NB4 (cell line): Measurements from ENCODE around the gene PAM16.

ENCODE experiments used
- DNase-seq: peaks from one replicate; pipeline ENCODE4 v3.0.0; 2010; ENCODE audit warnings: low read depth
- H3K4me3 ChIP-seq: one replicate; pipeline ENCODE4 v1.5.1; 2011; ENCODE audit warnings: mild to moderate bottlenecking, low read depth, low read length, moderate library complexity
- MYC ChIP-seq: IDR thresholded peaks from 2 replicates; pipeline ENCODE4 v1.6.1; 2011; ENCODE audit warnings: low read depth, low read length
- POLR2A ChIP-seq: IDR thresholded peaks from 2 replicates; pipeline ENCODE4 v1.6.1; 2011; ENCODE audit warnings: mild to moderate bottlenecking; ENCODE audit not compliant: insufficient read length; ENCODE audit errors: extremely low read depth
- TF ChIP-seq, protein P1 (sequence below): IDR thresholded peaks from one replicate; pipeline ENCODE4 v1.5.1; 2012; ENCODE audit warnings: low read depth, low read length
- TF ChIP-seq, protein P2 (sequence below): IDR thresholded peaks from 2 replicates; pipeline ENCODE4 v1.6.1; 2011; ENCODE audit warnings: low read depth, low read length

PAM16 gene

DNA sequence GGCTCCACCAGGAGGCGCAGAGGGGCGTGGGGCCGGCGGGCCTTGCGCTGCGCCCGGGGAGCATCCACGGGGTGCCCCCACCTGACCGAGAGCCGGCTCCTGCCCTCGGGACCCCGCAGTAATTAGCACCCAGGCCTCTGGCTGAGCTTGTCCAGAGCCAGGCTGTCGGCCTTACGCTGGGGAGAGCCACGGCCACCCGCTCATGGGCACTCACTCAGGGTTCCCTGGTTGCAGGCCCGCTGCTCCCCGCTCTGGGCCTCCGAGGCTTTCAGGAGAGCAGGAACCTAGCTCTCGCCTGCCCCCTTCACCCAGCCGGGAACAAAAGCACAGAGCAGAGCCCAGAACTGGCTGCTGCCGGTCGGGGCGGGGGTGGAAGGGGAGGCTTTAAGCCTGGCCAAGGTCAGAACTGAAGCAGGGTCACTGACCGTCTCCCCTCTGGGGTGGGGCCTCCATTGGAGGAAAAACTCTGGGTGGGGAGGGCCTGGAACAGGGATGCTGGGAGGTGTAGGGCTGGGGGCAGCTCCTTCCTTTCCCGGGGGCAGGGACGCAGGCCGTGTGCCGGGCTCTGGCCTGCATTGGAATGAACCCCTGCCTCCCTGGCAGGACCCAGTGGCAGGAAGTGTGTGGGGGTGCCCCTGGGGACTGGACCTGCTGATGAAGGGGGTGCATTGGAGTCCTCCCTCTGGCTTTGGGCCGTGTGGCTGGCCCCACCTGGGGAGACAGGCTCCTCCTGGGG, 22.9 kb downstream of the PAM16 start:
- H3K4me3 ChIP-seq = no peak overlapping the region
- DNase-seq = peak; percentile 88
- TF ChIP-seq, protein P1, sequence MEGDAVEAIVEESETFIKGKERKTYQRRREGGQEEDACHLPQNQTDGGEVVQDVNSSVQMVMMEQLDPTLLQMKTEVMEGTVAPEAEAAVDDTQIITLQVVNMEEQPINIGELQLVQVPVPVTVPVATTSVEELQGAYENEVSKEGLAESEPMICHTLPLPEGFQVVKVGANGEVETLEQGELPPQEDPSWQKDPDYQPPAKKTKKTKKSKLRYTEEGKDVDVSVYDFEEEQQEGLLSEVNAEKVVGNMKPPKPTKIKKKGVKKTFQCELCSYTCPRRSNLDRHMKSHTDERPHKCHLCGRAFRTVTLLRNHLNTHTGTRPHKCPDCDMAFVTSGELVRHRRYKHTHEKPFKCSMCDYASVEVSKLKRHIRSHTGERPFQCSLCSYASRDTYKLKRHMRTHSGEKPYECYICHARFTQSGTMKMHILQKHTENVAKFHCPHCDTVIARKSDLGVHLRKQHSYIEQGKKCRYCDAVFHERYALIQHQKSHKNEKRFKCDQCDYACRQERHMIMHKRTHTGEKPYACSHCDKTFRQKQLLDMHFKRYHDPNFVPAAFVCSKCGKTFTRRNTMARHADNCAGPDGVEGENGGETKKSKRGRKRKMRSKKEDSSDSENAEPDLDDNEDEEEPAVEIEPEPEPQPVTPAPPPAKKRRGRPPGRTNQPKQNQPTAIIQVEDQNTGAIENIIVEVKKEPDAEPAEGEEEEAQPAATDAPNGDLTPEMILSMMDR = peak; percentile 53
- TF ChIP-seq POLR2A (peak; percentile 13), MYC (0 out of 2 replicates have a peak, but pooled peaks have one; percentile 20)
- TF ChIP-seq, protein P2, sequence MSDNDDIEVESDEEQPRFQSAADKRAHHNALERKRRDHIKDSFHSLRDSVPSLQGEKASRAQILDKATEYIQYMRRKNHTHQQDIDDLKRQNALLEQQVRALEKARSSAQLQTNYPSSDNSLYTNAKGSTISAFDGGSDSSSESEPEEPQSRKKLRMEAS = peak; percentile 10; the same call in 1 of the 2 replicates

DNA sequence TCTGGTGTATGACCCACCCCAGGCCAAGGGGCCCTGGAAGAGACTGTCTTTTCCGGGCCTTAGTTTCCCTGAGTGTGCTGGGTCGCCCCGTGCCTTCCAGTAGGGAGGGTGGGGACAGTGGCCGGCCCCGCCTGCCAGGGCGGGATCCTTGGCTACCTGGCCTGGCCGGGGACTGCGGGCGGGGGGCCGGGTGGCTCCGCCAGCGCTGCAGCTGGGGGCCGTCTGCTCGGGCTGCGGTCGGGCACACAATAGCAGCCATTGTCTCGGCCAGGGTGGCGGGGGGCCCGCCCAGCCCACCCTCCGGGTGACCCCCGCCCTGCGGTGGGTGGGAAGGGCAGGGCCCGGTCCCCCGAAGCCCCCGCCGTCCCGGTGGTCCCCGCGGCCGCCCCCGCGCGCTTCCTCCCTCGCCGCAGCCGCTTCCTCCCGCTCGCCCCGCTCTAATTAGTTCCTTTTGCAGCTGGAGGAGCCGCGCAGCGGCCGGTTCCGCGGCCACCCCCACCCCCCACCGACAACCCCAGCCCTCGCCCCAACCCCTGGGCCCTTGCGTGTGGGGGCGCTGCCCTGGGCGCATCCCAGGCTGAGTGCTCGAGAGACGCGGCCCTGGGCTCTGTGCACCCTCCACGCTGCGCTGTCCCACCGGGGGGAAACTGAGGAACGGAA, 23.6 kb downstream of the PAM16 start:
- H3K4me3 ChIP-seq = no peak overlapping the region
- no peak for TF ChIP-seq POLR2A
- TF ChIP-seq, protein P1 = no peak
- no peak for TF ChIP-seq MYC
- TF ChIP-seq, protein P2 = no peak
- DNase-seq = peak; percentile 64

DNA sequence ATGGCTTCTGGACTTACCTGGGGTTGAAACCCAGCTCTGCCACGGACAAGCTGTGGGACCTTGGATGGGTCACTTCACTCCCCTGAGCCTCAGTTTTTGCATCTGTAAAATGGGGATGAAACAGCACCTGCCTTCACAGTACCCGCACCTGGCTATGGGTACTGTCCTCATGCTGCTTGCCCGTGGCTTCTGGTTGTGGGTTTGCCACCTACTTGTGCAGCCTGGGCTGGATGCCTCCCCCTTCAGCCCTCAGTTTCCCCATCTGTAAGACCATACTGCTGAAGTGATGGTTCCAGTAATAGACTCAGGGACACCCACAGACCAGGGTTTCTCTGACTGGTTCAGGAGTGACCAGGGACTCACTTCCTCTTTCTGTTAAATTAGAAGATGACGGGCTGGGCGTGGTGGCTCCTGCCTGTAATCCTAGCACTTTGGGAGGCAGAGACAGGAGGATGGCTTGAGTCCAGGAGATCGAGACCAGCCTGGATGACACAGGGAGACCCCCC, 25.8 kb downstream of the PAM16 start:
- TF ChIP-seq, protein P2 = no peak
- TF ChIP-seq MYC (no peak), POLR2A (no peak)
- TF ChIP-seq, protein P1 = no peak
- DNase-seq = peak; percentile 67
- no peak overlapping the region for H3K4me3 ChIP-seq

DNA sequence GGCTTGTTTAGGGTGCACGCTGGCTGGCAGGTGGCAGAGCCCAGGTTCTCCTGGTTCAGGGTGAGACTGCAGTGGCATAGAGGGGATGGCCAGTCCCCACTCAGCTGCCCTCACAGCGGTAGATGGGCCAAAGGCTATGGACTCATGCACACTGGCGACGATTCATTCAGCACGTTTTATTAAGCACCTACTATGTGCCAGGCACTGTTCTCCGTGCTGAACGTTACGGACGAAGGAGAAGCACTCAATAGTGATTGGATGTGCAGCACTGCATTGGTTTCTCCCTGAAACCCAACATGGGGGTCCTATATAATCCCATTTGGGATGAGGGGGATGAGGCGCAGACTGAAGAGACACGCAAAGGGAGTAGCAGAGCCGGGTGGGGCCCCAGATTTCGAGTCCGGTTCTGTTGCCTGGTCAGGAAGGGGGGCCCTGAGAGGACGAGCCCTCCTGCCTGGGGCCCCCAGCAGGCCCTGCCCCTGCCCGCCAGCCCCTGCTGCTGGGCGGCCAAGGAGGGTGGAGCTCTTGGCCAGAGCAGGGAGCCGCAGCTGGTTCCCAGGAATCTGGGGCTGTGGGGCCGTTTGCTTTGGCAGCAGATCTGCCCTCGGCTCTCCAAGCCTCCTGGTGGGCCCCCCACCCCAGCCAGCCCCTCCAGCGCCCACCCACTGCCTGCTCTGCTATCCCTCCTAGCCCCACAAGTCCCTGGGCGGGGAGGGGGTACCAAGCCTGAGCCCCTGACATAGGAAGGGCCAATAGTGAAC, 26.4 kb downstream of the PAM16 start:
- H3K4me3 ChIP-seq = no peak overlapping the region
- DNase-seq = no peak
- TF ChIP-seq MYC = no peak
- TF ChIP-seq, protein P2 = no peak

GRCh38 chr16:4323845-4324488, 27.2 kb downstream of the PAM16 start:
- no peak for DNase-seq
- TF ChIP-seq, protein P1 = no peak
- TF ChIP-seq POLR2A (no peak), MYC (no peak)
- TF ChIP-seq, protein P2 = no peak
- no peak overlapping the region for H3K4me3 ChIP-seq
